GM19463 (cell line): Measurements from ENCODE around the gene SMAD3.

Source experiments
- ATAC-seq: cut with Tn5 transposase; IDR thresholded peaks from one replicate; pipeline ENCODE4 v1.9.1; 2021; ENCODE audit warnings: mild to moderate bottlenecking, moderate library complexity; ENCODE audit not compliant: unreplicated experiment

The SMAD3 gene

GRCh38 chr15:67094001-67094826, 28.8 kb downstream of the SMAD3 start:
- ATAC-seq = no peak

GRCh38 chr15:67095912-67096311, 30.5 kb downstream of the SMAD3 start:
- no peak for ATAC-seq

GRCh38 chr15:67096546-67097294, 31.3 kb downstream of the SMAD3 start:
- no peak for ATAC-seq

GRCh38 chr15:67097424-67097823, 32.0 kb downstream of the SMAD3 start:
- ATAC-seq = no peak

GRCh38 chr15:67097930-67098740, 32.7 kb downstream of the SMAD3 start:
- ATAC-seq = no peak

GRCh38 chr15:67098768-67099282, 33.4 kb downstream of the SMAD3 start:
- no peak for ATAC-seq

- no peak for ATAC-seq
Measured at GRCh38 chr15:67100124-67100791, 34.9 kb downstream of the SMAD3 start.

GRCh38 chr15:67100801-67101581, 35.6 kb downstream of the SMAD3 start:
- peak; percentile 68 for ATAC-seq

- peak; percentile 49 for ATAC-seq
Measured at GRCh38 chr15:67101911-67102598, 36.7 kb downstream of the SMAD3 start.

GRCh38 chr15:67102599-67102929, 37.2 kb downstream of the SMAD3 start:
- no peak for ATAC-seq

- ATAC-seq = no peak
Measured at GRCh38 chr15:67103021-67103420, 37.6 kb downstream of the SMAD3 start.

GRCh38 chr15:67103432-67103831, 38.0 kb downstream of the SMAD3 start:
- no peak for ATAC-seq

- ATAC-seq = no peak
Measured at GRCh38 chr15:67103869-67104268, 38.5 kb downstream of the SMAD3 start.

GRCh38 chr15:67104510-67104909, 39.1 kb downstream of the SMAD3 start:
- no peak for ATAC-seq

GRCh38 chr15:67105065-67105951, 39.9 kb downstream of the SMAD3 start:
- no peak for ATAC-seq

- no peak for ATAC-seq
Measured at GRCh38 chr15:67105991-67106763, 40.8 kb downstream of the SMAD3 start.

GRCh38 chr15:67106764-67107013, 41.3 kb downstream of the SMAD3 start:
- ATAC-seq = no peak
